H1 (cell line): ENCODE measurements around the gene PLCB3. TPM values are rescaled to one million over a fixed set of nuclear protein-coding genes. Genes with fewer than 3 reads are reported as not detected.

Experiments
- BRCA1 ChIP-seq: IDR thresholded peaks from 2 replicates; pipeline ENCODE4 v1.6.1; 2012; ENCODE audit warnings: low read depth, low read length, improper control_type of control experiment
- CHD7 ChIP-seq: fragments of 300-600 bp; sonication (generic); IDR thresholded peaks from 2 replicates; pipeline ENCODE4 v1.7.1; 2012; ENCODE audit warnings: low read length, moderate library complexity, mild to moderate bottlenecking, inconsistent platforms; ENCODE audit not compliant: insufficient replicate concordance
- EGR1 ChIP-seq: IDR thresholded peaks from 2 replicates; pipeline ENCODE4 v1.6.1; 2011; ENCODE audit warnings: low read depth, low read length, borderline replicate concordance
- EZH2 ChIP-seq: fragments of 200-600 bp; sonication (generic); IDR thresholded peaks from 2 replicates; pipeline ENCODE4 v1.7.1; 2012; ENCODE audit warnings: low read depth, mild to moderate bottlenecking, moderate library complexity, low read length, inconsistent platforms; ENCODE audit not compliant: severe bottlenecking
- FOSL1 ChIP-seq: IDR thresholded peaks from 2 replicates; pipeline ENCODE4 v1.6.1; 2011; ENCODE audit warnings: mild to moderate bottlenecking, low read depth, low read length, moderate library complexity; ENCODE audit not compliant: insufficient read depth
- HDAC2 ChIP-seq, 2 experiments: fragments of 300-600 bp in 1 of 2; sonication (generic) in 1 of 2; IDR thresholded peaks; 2 replicates each; pipeline ENCODE4 v1.6.1; 2011 to 2012; ENCODE audit warnings: low read depth in 2 of 2, low read length in 2 of 2, mild to moderate bottlenecking in 2 of 2, moderate library complexity in 2 of 2, borderline replicate concordance in 1 of 2, inconsistent platforms in 1 of 2
- KDM5A ChIP-seq: fragments of 200-600 bp; IDR thresholded peaks from 2 replicates; pipeline ENCODE4 v1.7.1; 2012; ENCODE audit warnings: mild to moderate bottlenecking, low read length, inconsistent platforms, mixed read lengths
- SRF ChIP-seq: IDR thresholded peaks from 2 replicates; pipeline ENCODE4 v1.6.1; 2011; ENCODE audit warnings: mild to moderate bottlenecking, low read depth, low read length, moderate library complexity
- USF2 ChIP-seq: IDR thresholded peaks from 2 replicates; pipeline ENCODE4 v1.6.1; 2011; ENCODE audit warnings: low read length, improper control_type of control experiment
- polyA plus RNA-seq, 7 experiments: library from polyadenylated mRNA; depleted of rRNA in 3 of 7; stranded (reverse) in 5 of 7; unstranded in 2 of 7; fragments of >200 nt in 5 of 7; fragments of 200-250 nt in 2 of 7; gene quantifications; 1 replicate in 5 of 7; 2 replicates in 1 of 7; 4 replicates in 1 of 7; pipeline versions ENCODE4 v1.2.1 to v1.2.3, GENCODE V29; 2011 to 2013; ENCODE audit warnings: missing spikeins in 2 of 7, mixed read lengths in 2 of 7
- total RNA-seq: library from RNA; stranded (reverse); fragmentation: NEBNext Ultra II Directional; extraction: Animal tissue kit (Norgen Biotek cat#: 25700); gene quantifications from 2 replicates; pipeline ENCODE4 v1.2.1, GENCODE V29; 2021

The PLCB3 gene
- total and polyA plus RNA-seq, 2 of the 8 experiments (the other 6 are each of a cell fraction or from before 2014, with no cell fraction given): 47.2 to 104 TPM

GRCh38 chr11:64287676-64288352, 36.5 kb downstream of the PLCB3 start (continued):
- TF ChIP-seq CHD7 (no peak), HDAC2 (IDR thresholded peaks at IDR 0.05; ENCODE audit: borderline replicate concordance in 1 of 2, low read depth in 2 of 2, low read length in 2 of 2) (no peak), FOSL1 (no peak), EZH2 (no peak), EGR1 (no peak), SRF (no peak), BRCA1 (no peak), USF2 (no peak), KDM5A (no peak)
